Hepatocyte (in vitro differentiated cells): ENCODE results near the gene STUB1. TPM values are rescaled to one million over a fixed set of nuclear protein-coding genes. Genes with fewer than 3 reads are reported as not detected.
A peak's percentile ranks its signal among the peaks of the same experiment; 100 is the strongest.

ENCODE experiments used
- DNase-seq: peaks from one replicate; pipeline ENCODE4 v3.0.0-alpha.2; 2016; ENCODE audit warnings: low spot score
- H2AFZ ChIP-seq: fragments of 200-600 bp; sonication (generic); 2 replicates; pipeline ENCODE4 v1.6.0; 2016; ENCODE audit warnings: antibody characterized with exemption, mild to moderate bottlenecking
- H3K27ac ChIP-seq: fragments of 200-600 bp; sonication (generic); 2 replicates; pipeline ENCODE4 v1.5.1; 2016; ENCODE audit warnings: mild to moderate bottlenecking
- H3K27me3 ChIP-seq: fragments of 200-600 bp; sonication (generic); 2 replicates; pipeline ENCODE4 v1.6.1; 2016
- H3K36me3 ChIP-seq: fragments of 200-600 bp; sonication (generic); replicated peaks from 2 replicates; pipeline ENCODE4 v1.5.1; 2016; ENCODE audit warnings: low read depth; ENCODE audit not compliant: insufficient read depth
- H3K4me1 ChIP-seq: fragments of 200-600 bp; sonication (generic); 2 replicates; pipeline ENCODE4 v1.5.1; 2016; ENCODE audit warnings: mild to moderate bottlenecking, moderate library complexity; ENCODE audit not compliant: insufficient read depth
- H3K4me2 ChIP-seq: fragments of 200-600 bp; sonication (generic); 2 replicates; pipeline ENCODE4 v1.6.0; 2016
- H3K4me3 ChIP-seq: fragments of 200-600 bp; sonication (generic); 2 replicates; pipeline ENCODE4 v1.5.1; 2016; ENCODE audit warnings: mild to moderate bottlenecking
- H3K79me2 ChIP-seq: fragments of 200-600 bp; sonication (generic); 2 replicates; pipeline ENCODE4 v1.6.0; 2017; ENCODE audit warnings: mild to moderate bottlenecking
- H3K9me2 ChIP-seq: fragments of 200-600 bp; sonication (generic); replicated peaks from 2 replicates; pipeline ENCODE4 v1.6.0; 2017; ENCODE audit warnings: mild to moderate bottlenecking; ENCODE audit not compliant: insufficient read depth
- H3K9me3 ChIP-seq: fragments of 200-600 bp; sonication (generic); 2 replicates; pipeline ENCODE4 v1.5.1; 2016; ENCODE audit warnings: low read depth, mild to moderate bottlenecking
- H4K20me1 ChIP-seq: fragments of 200-600 bp; sonication (generic); 2 replicates; pipeline ENCODE4 v1.6.0; 2016; ENCODE audit warnings: mild to moderate bottlenecking; ENCODE audit not compliant: insufficient read depth, poor library complexity, severe bottlenecking
- EZH2 ChIP-seq: fragments of 200-600 bp; sonication (generic); IDR thresholded peaks from 2 replicates; pipeline ENCODE4 v1.6.1; 2016; ENCODE audit warnings: antibody characterized with exemption, mild to moderate bottlenecking, borderline replicate concordance
- EZH2phosphoT487 ChIP-seq: fragments of 200-600 bp; sonication (generic); IDR thresholded peaks from one replicate; pipeline ENCODE4 v1.6.1; 2018; ENCODE audit warnings: antibody characterized with exemption, mild to moderate bottlenecking, low read depth, moderate library complexity; ENCODE audit not compliant: unreplicated experiment, severe bottlenecking
- WGBS: methylation state at CpG from one replicate; pipeline ENCODE4 v1.1.6; 2016; ENCODE audit warnings: low lambda C conversion rate; ENCODE audit errors: missing lambda C conversion rate; 5-methylcytosine and 5-hydroxymethylcytosine counted together
- polyA plus RNA-seq: library from polyadenylated mRNA; unstranded; fragments of >200 nt; fragmentation: Nextera tagmentation; extraction: Ambion mirVana; gene quantifications from 2 replicates; pipeline ENCODE4 v1.2.1, GENCODE V29; 2016
- total RNA-seq: library from RNA; depleted of rRNA; stranded (reverse); fragments of >200 nt; gene quantifications from 2 replicates; pipeline ENCODE4 v1.2.3, GENCODE V29; 2014
- TF ChIP-seq, protein P1 (sequence below): fragments of 200-600 bp; sonication (generic); IDR thresholded peaks from 2 replicates; pipeline ENCODE4 v1.5.1; 2016; ENCODE audit warnings: antibody characterized with exemption, mild to moderate bottlenecking; ENCODE audit not compliant: poor library complexity

STUB1 gene
- total and polyA plus RNA-seq, 2 experiments from 2014 or later = 116 to 249 TPM

DNA sequence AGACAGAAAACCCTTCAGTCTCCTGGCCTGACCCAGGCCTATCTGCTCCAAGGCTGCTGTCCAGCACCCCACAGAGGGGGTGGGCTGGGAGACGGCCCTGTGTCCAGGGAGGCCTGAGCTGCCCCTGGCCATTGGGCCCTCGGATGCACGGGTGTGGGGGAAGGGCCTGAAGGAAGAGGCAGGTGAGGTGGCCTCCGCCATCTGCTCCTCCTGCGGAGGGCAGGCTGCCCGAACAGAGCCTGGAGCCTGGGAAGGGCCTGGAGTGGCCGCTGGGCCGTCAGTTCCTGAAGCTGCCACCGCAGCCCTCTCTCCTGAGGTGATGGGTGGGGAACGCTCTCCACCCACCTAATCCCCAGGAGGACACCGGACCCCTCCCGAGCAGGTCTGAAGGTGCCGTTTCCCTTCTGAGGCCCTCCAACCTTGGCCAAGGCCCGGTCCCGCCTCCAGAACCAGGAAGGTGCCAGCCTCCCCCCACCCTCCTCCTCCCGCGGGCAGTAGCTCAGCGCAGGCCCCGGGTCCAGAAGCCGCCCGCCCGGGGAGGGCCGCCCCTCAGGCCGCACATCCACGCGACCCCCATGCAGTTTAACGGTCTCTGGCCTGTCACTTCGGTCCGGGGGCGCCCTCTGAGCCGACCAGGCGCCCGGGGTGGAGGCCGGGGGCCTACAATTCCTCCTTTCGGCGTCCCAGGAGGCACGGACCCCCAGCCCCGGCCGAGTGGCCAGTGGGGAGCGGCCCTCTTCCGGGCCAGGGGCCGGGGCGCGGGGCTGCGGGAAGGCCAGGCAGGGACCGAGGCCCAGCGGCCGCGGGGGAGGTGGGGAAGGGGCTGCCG, 24.6 kb downstream of the STUB1 start:
- Histone ChIP-seq H3K36me3 (no peaks in the 10 kb centered on the region), H3K4me3 (no peak overlapping the region), H4K20me1 (no peaks in the 10 kb centered on the region), H3K27ac (no peak overlapping the region), H3K9me2 (no peaks in the 10 kb centered on the region), H3K27me3 (peaks cover 87% of the 10 kb centered on the region), H2AFZ (no peak overlapping the region), H3K4me1 (no peaks in the 10 kb centered on the region), H3K4me2 (no peak overlapping the region), H3K79me2 (no peaks in the 10 kb centered on the region), H3K9me3 (no peaks in the 10 kb centered on the region)
- TF ChIP-seq, protein P1, sequence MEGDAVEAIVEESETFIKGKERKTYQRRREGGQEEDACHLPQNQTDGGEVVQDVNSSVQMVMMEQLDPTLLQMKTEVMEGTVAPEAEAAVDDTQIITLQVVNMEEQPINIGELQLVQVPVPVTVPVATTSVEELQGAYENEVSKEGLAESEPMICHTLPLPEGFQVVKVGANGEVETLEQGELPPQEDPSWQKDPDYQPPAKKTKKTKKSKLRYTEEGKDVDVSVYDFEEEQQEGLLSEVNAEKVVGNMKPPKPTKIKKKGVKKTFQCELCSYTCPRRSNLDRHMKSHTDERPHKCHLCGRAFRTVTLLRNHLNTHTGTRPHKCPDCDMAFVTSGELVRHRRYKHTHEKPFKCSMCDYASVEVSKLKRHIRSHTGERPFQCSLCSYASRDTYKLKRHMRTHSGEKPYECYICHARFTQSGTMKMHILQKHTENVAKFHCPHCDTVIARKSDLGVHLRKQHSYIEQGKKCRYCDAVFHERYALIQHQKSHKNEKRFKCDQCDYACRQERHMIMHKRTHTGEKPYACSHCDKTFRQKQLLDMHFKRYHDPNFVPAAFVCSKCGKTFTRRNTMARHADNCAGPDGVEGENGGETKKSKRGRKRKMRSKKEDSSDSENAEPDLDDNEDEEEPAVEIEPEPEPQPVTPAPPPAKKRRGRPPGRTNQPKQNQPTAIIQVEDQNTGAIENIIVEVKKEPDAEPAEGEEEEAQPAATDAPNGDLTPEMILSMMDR = no peak
- TF ChIP-seq EZH2 = no peak
- no peak for TF ChIP-seq EZH2phosphoT487
- WGBS = 32% methylated on average over 27 of the region's 50 CpGs
- no peak for DNase-seq

DNA sequence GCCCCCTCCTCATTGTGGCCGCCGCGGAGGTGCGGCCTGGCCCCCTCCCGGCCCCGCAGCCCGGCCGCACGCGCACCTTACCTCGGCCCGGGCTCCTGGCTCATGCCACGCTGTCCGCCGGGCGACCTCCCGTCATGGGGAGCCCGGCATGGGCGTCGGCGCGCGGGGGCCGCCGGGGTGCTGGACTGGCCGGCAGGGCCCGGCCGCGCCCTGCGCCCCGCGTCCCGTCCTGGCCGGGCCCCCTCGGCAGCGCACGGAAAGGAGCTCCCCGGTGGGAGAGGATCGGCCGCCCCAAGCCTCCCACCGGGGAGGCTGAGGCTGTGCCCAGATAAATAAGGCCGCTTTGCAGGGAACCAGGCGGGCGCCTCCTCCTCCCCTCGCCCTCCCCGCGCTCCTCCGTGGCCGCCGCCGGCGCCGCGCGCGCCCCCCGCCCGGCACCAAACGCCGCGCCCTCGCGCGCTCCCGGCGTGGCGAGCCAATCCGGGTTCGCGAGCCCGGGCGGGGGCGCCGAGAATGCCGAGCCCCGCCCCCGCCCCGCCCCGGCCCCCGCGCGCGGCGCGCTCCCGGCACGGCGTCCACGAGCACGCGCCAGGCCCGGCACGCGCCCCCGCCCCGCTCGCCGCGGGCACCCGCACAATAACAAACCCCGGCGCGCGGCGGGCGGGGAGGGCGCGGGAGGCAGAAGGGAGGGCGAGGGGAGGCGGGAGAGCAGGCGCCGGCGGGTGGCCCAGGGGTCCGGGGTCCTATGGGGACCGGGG, 25.4 kb downstream of the STUB1 start, which contains the start of gene FBXL16:
TSS of gene FBXL16 (minus strand) at position 371 of the 758 bp plus-strand sequence. CDS start 8,396 bp downstream, outside the sequence.
- no peaks in the 10 kb centered on the region for H3K36me3 ChIP-seq
- no peak for DNase-seq
- H3K9me2 ChIP-seq = no peaks in the 10 kb centered on the region
- H3K27me3 ChIP-seq = peaks cover 85% of the 10 kb centered on the region
- H2AFZ ChIP-seq = no peak within 1 kb of the TSS
- no peaks in the 10 kb centered on the region for H3K79me2 ChIP-seq
- H3K4me3 ChIP-seq = no peak within 1 kb of the TSS
- H3K9me3 ChIP-seq = no peaks in the 10 kb centered on the region
- WGBS = 0% methylated on average over 10 of the region's 115 CpGs
- H3K27ac ChIP-seq = no peak within 1 kb of the TSS
- no peaks in the 10 kb centered on the region for H4K20me1 ChIP-seq
- peak within 1 kb of the TSS; percentile 54 for H3K4me2 ChIP-seq
- TF ChIP-seq, protein P1 = no peak
- TF ChIP-seq EZH2 (no peak), EZH2phosphoT487 (no peak)
- H3K4me1 ChIP-seq = no peaks in the 10 kb centered on the region

DNA sequence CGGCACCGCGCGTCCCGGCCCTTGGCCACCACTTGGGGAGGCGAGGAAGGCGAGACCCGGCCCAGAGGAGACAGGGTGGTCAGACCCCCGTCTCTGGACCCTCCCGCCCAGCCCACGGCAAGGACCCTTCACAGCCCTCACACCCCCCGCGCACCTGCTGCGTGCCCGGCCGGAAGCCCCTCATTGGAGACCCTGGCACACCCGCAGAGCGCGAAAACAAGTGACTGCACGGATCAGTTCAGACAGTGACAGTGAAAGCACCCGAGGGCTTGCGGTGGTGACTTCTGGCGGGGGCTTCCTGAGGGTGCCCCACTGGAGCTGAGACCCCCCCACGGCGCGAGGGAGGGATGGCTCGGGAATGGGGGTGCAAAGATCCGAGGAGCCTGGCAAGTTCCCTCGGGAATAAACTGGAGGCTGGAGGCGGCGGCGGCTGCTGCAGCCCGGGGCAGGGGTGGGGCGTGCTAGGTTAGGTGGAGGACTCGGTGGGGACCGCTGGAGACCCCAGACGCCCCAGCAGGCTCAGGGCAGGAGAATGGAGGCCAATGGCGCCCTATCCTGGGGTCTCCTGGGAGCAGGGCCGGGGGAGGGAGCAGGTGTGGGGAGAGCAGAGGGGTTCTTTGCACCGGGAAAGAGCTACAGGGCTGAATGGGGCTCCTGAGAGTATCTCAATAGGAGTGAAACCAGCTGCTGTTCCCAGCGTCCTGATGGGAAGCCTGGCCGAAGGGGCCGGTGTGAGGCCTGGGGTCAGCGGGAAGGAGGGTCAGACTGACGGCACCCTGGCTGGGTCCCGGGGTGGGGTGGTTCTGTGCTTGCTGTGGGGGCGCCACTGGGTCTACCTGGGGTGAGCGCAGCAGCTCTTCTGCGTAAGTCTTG, 26.2 kb downstream of the STUB1 start:
- H3K9me2 ChIP-seq = no peaks in the 10 kb centered on the region
- H3K4me2 ChIP-seq = peak overlapping the region; percentile 54
- H3K9me3 ChIP-seq = no peaks in the 10 kb centered on the region
- DNase-seq = no peak
- no peak overlapping the region for H2AFZ ChIP-seq
- WGBS = 8% methylated on average over 39 of the region's 49 CpGs
- H3K36me3 ChIP-seq = no peaks in the 10 kb centered on the region
- H3K27me3 ChIP-seq = peaks cover 85% of the 10 kb centered on the region
- H4K20me1 ChIP-seq = no peaks in the 10 kb centered on the region
- H3K4me3 ChIP-seq = no peak overlapping the region
- no peaks in the 10 kb centered on the region for H3K4me1 ChIP-seq
- H3K79me2 ChIP-seq = no peaks in the 10 kb centered on the region
- TF ChIP-seq EZH2phosphoT487 (peak; percentile 34), EZH2 (peak; percentile 82)
- TF ChIP-seq, protein P1 = no peak
- no peak overlapping the region for H3K27ac ChIP-seq
